Measurements from ENCODE around the gene TRABD2B.

The TRABD2B gene

DNA sequence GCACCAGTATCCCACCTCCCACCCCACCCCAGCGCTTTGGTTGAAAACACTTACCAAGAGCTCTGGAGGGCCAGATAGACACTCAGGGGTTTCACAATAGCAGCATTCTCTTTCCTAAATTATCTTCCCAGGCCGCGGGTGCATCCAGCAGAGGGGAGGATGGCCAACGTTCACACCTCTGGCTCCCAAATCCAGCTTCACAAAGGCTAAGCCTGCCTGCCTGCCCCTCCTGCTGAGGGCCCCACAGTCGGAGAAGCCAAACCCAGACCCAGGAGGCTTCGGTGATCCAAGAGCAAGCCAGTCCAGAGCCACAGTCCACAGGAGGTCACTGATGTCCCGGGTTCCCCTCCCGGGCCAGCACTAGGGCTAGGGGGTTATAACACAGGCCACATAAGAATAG is 231.9 kb downstream of the TRABD2B start:
- no peaks in the 10 kb centered on the region for H3K4me1 ChIP-seq (ENCODE audit: insufficient read depth, low read length)
- no peaks in the 10 kb centered on the region for H3K36me3 ChIP-seq (ENCODE audit: insufficient read depth, low read length)
- H3K4me2 ChIP-seq (ENCODE audit: insufficient read depth, low read length), result no peak overlapping the region
- H3K9me3 ChIP-seq (ENCODE audit: insufficient read depth, low read length, severe bottlenecking), result no peaks in the 10 kb centered on the region
- H3K27ac ChIP-seq (ENCODE audit: low read length), result no peak overlapping the region
- H2AFZ ChIP-seq (ENCODE audit: low read depth, low read length), result no peak overlapping the region
- no peaks in the 10 kb centered on the region; the same call in 1 of the 2 replicates for H4K20me1 ChIP-seq (ENCODE audit: insufficient read depth, low read length)
- no peak overlapping the region for H3K9ac ChIP-seq (ENCODE audit: low read depth, low read length)
- peaks cover 11% of the 10 kb centered on the region for H3K27me3 ChIP-seq (ENCODE audit: insufficient read depth, low read length, poor library complexity)
- H3K4me3 ChIP-seq (ENCODE audit: low read depth in 1 of 2, low read length in 2 of 2), result no peak overlapping the region
- no peaks in the 10 kb centered on the region for H3K79me2 ChIP-seq (ENCODE audit: insufficient read depth, low read length)
- TF ChIP-seq, protein P1, sequence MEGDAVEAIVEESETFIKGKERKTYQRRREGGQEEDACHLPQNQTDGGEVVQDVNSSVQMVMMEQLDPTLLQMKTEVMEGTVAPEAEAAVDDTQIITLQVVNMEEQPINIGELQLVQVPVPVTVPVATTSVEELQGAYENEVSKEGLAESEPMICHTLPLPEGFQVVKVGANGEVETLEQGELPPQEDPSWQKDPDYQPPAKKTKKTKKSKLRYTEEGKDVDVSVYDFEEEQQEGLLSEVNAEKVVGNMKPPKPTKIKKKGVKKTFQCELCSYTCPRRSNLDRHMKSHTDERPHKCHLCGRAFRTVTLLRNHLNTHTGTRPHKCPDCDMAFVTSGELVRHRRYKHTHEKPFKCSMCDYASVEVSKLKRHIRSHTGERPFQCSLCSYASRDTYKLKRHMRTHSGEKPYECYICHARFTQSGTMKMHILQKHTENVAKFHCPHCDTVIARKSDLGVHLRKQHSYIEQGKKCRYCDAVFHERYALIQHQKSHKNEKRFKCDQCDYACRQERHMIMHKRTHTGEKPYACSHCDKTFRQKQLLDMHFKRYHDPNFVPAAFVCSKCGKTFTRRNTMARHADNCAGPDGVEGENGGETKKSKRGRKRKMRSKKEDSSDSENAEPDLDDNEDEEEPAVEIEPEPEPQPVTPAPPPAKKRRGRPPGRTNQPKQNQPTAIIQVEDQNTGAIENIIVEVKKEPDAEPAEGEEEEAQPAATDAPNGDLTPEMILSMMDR (IDR thresholded peaks at IDR 0.05; ENCODE audit: borderline replicate concordance, extremely low read depth, low read length, poor library complexity, severe bottlenecking), result no peak
- no peak for TF ChIP-seq EZH2 (IDR thresholded peaks at IDR 0.05; ENCODE audit: borderline replicate concordance, low read depth, low read length, severe bottlenecking)
- DNase-seq (no peak), ATAC-seq (ENCODE audit: insufficient read depth, low read depth) (no peak)

DNA sequence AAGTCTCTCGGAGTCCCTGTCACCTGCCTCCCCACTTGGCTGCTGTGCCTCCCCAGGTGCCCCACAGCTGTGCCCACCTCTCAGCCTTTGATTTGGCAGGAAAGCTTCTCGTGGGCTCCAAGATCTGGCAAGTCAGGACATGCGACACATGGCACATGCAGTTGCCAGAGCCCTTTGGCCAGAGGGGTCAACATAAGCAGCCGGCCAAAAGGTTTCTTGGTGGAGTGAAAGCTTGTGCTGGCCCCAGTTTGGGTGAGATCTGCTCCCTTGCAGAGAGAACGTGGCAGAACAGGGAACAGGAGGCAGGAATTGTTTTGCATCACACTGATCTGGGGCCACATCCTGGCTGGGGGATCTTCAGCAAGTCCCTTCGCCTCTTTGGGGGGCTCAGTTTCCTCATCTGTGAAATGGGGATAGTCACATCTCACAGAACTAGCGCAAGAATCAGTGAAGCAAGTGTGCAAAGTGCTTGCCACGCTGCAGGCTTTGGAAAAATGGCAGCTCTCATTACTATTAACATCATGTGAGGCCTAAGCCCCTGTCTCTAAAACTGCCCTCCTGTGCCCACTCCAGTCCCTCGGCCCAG is 232.6 kb downstream of the TRABD2B start:
- Histone ChIP-seq H2AFZ (ENCODE audit: low read depth, low read length) (no peak overlapping the region), H3K36me3 (ENCODE audit: insufficient read depth, low read length) (no peaks in the 10 kb centered on the region), H3K4me3 (ENCODE audit: low read depth in 1 of 2, low read length in 2 of 2) (no peak overlapping the region), H3K27ac (ENCODE audit: low read length) (no peak overlapping the region), H3K27me3 (ENCODE audit: insufficient read depth, low read length, poor library complexity) (peaks cover 9% of the 10 kb centered on the region), H3K9me3 (ENCODE audit: insufficient read depth, low read length, severe bottlenecking) (no peaks in the 10 kb centered on the region), H3K9ac (ENCODE audit: low read depth, low read length) (no peak overlapping the region), H4K20me1 (ENCODE audit: insufficient read depth, low read length) (no peaks in the 10 kb centered on the region; the same call in 1 of the 2 replicates), H3K4me2 (ENCODE audit: insufficient read depth, low read length) (no peak overlapping the region), H3K79me2 (ENCODE audit: insufficient read depth, low read length) (no peaks in the 10 kb centered on the region), H3K4me1 (ENCODE audit: insufficient read depth, low read length) (no peaks in the 10 kb centered on the region)
- TF ChIP-seq, protein P1 (IDR thresholded peaks at IDR 0.05; ENCODE audit: borderline replicate concordance, extremely low read depth, low read length, poor library complexity, severe bottlenecking), result no peak
- TF ChIP-seq EZH2 (IDR thresholded peaks at IDR 0.05; ENCODE audit: borderline replicate concordance, low read depth, low read length, severe bottlenecking), result no peak
- DNase-seq (no peak), ATAC-seq (ENCODE audit: insufficient read depth, low read depth) (no peak)

DNA sequence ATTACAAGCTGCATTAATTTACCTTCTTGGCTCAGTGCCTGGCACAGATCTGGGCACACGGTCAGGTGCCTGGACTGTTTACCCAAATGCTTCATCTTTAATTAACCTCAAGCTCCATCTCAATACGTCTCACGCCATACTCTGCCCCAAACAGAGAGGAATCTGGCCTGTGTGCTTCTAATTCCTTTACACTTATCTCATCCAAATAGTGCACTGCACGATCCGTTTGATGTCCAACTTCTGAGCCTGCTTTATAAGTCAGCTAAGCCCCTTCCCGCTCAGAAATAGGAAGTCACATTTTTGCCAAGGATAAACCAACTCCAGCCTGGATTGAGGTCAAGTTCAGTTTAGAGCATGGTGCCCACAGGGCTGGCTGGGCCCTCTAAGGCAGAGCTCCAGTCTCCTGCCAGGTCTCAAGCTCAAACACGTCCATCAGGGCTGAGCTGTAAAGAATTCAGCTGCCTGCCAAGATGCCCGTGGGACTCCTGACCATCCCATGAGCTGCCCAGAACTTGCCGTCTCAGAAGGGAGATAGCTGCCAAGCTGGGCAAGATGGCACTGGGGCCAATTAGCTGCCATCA is 233.5 kb downstream of the TRABD2B start:
- H3K4me2 ChIP-seq (ENCODE audit: insufficient read depth, low read length), result no peak overlapping the region
- TF ChIP-seq, protein P1 (IDR thresholded peaks at IDR 0.05; ENCODE audit: borderline replicate concordance, extremely low read depth, low read length, poor library complexity, severe bottlenecking), result no peak
- TF ChIP-seq EZH2 (IDR thresholded peaks at IDR 0.05; ENCODE audit: borderline replicate concordance, low read depth, low read length, severe bottlenecking), result no peak
- no peaks in the 10 kb centered on the region for H3K79me2 ChIP-seq (ENCODE audit: insufficient read depth, low read length)
- H3K4me3 ChIP-seq (ENCODE audit: low read depth in 1 of 2, low read length in 2 of 2), result no peak overlapping the region
- no peak overlapping the region for H3K9ac ChIP-seq (ENCODE audit: low read depth, low read length)
- no peak overlapping the region for H3K27ac ChIP-seq (ENCODE audit: low read length)
- H3K36me3 ChIP-seq (ENCODE audit: insufficient read depth, low read length), result no peaks in the 10 kb centered on the region
- no peak overlapping the region for H2AFZ ChIP-seq (ENCODE audit: low read depth, low read length)
- H3K4me1 ChIP-seq (ENCODE audit: insufficient read depth, low read length), result no peaks in the 10 kb centered on the region
- no peak for DNase-seq
- no peaks in the 10 kb centered on the region for H3K9me3 ChIP-seq (ENCODE audit: insufficient read depth, low read length, severe bottlenecking)
- peaks cover 8% of the 10 kb centered on the region for H3K27me3 ChIP-seq (ENCODE audit: insufficient read depth, low read length, poor library complexity)
- no peaks in the 10 kb centered on the region; the same call in 1 of the 2 replicates for H4K20me1 ChIP-seq (ENCODE audit: insufficient read depth, low read length)
- no peak for ATAC-seq (ENCODE audit: insufficient read depth, low read depth)

Data from DND-41 (cell line).